HG03469 (cell line): ENCODE data around the gene PSMB5.

Experiments used
- ATAC-seq: cut with Tn5 transposase; IDR thresholded peaks from one replicate; pipeline ENCODE4 v1.9.1; 2021; ENCODE audit warnings: mild to moderate bottlenecking, moderate library complexity, moderate number of reproducible peaks; ENCODE audit not compliant: unreplicated experiment

Gene PSMB5

DNA sequence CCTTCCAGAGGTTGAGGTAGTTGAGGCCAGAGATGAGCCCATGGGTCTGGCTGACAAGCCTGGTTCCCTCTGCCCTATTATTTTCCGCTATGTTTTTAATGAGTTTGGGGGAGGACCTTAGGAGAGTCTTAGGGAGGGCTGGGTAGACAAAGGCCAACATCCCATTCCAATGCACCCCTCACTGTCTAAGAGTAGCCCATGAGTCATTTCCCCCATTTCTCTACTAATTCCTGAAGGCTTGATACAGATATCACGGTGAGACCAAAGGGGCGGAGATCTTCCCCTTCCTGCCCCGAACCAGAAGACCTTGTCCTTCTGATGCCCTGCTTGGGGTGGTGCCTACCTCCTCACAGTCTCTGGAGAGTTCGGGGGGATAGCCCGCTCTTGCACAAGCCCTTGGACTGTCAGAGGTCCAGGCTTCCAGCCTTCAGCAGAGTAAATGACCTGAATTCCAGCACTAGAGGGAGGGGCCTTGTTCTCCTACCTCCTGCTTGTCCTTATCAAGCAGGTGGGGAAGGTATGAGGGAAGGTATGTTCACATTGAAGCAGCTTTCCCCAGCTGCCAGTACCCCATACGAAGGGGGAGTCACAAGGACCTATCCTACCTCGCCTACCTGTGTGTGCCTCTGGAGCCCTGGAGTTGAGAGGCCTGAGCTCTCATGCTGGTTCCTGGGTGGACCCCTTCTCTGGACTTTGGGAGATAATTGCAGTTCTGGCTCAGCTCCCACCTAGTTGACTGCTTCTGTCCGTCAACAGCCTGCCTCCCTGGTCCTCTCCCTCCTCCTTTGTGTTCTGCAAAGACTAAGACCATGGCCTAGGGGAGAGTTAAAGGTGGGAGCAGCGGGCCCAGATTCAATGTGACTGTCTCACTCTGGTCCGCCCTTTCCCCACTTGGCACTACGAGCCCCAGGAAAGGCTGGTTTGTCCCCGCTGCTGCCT lies 11.0 kb upstream of the PSMB5 start:
- no peak for ATAC-seq

DNA sequence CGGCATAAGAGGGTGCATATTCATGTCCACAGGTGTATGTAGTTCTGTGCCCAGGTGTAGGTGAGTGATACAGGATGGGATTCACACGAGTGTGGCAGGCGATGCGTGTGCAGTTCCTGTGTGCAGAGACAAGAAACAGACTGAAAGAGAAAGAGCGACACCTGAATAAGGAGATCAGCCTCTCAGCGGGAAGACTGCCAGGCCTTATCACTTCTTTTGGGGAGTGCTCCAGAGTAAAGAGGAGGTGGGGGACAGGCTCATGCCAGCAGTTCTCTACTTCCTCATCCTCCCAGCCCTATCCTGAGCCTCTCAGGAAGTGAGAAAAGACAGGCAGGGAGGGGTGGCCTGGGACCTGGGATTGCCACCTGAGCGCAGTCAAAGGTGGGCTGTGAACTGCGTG lies 10.1 kb upstream of the PSMB5 start:
- no peak for ATAC-seq

DNA sequence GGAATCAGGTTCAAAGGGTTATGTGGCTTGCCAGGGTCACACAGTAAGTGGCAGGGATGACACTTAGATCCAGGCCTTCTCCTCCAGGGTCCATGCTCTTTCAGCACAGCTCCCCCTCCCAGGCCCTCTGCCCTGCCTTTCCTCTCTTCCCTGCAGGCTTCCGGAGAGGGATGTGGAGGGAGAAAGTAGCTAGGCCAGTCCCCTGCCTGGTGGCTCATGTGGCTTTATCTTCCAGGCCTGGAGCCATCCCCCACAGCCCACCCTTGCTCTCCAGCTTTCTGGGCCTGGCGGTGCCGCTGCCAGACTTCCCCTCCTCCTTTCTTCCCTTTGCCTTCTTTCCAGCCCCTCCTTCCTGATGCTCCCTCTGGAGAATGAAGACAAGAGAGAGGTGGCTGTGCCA lies 9.1 kb upstream of the PSMB5 start:
- no peak for ATAC-seq

- ATAC-seq, result no peak
Measured at GRCh38 chr14:23043145-23043544, 8.4 kb upstream of the PSMB5 start.

DNA sequence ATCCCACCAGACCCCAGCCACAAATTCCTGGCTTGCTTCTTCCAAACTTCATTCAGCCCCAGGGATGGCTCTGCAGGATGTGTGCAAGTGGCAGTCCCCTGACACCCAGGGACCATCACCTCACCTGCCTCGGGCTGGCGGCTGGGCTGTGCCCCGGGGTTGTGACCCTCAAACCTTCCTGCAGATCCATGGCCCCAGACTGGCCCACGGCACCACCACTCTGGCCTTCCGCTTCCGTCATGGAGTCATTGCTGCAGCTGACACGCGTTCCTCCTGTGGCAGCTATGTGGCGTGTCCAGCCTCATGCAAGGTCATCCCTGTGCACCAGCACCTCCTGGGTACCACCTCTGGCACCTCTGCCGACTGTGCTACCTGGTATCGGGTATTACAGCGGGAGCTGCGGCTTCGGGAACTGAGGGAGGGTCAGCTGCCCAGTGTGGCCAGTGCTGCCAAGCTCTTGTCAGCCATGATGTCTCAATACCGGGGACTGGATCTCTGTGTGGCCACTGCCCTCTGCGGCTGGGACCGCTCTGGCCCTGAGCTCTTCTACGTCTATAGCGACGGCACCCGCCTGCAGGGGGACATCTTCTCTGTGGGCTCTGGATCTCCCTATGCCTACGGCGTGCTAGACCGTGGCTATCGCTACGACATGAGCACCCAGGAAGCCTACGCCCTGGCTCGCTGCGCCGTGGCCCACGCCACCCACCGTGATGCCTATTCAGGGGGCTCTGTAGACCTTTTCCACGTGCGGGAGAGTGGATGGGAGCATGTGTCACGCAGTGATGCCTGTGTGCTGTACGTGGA lies 7.7 kb upstream of the PSMB5 start, which contains the start of gene PSMB11:
Gene PSMB11 (plus strand): TSS at position 51 of the 804 bp plus-strand sequence. CDS start 14 bp downstream, at position 65.
- ATAC-seq, result no peak

DNA sequence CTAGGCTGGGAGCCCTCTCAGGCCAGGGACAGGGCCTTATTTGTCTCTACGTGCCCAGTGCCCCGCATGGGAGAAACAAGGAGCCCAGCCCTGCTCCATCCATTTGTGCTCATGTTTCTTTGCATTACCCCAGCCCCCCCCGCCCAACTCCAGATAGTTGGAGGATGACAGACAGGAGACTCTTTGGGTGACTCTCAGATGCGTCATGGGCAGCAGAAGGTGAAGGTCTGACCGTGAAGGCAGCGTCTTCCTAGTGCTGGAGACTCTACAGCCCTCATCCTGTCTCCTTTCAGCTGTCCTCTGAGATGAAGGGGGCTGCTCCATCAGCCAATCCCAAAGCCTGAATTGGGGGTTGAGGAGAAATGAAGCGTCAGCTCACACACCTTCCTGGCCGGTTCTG lies 7.0 kb upstream of the PSMB5 start:
- no peak for ATAC-seq

DNA sequence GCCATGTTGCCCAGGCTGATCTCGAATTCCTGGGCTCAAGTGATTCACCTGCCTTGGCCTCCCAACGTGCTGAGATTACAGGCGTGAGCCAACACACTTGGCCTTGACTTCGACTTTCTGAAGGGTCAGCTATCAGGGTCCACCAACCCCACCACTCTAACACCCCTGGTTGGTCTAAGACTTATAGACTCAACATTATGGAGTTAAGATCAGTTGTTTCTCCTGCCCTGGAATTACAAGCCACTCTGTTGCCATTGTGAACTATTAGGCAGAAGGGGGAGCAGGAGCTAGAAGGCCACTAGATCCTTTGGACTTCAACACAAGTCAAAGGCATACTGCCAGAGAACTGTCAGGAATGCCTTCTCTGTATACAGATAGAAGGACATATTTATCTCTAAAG lies 5.4 kb upstream of the PSMB5 start:
- no peak for ATAC-seq

GRCh38 chr14:23035303-23036144 lies 824 bp upstream of the PSMB5 start:
- ATAC-seq, result no peak

- no peak for ATAC-seq
Measured at GRCh38 chr14:23033801-23034497, 751 bp downstream of the PSMB5 start.

DNA sequence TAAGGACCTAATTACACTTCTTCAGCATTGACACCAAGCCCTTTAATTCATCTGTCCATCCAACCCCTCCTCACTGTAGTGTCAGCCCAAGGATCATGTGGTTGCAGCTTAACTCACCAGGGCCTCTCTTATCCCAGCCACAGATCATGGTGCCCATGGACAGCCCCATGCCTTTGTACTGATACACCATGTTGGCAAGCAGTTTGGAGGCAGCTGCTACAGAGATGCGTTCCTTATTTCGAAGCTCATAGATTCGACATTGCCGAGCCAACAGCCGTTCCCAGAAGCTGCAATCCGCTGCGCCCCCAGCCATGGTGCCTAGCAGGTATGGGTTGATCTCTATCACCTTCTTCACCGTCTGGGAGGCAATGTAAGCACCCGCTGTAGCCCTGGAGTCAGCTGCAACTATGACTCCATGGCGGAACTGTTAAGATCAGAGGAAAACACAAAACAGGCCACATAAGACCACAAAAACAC lies 1.4 kb downstream of the PSMB5 start:
- no peak for ATAC-seq

- ATAC-seq, result no peak
Measured at GRCh38 chr14:23030936-23031335, 3.8 kb downstream of the PSMB5 start.

GRCh38 chr14:23028799-23029198 lies 5.9 kb downstream of the PSMB5 start:
- ATAC-seq, result no peak

DNA sequence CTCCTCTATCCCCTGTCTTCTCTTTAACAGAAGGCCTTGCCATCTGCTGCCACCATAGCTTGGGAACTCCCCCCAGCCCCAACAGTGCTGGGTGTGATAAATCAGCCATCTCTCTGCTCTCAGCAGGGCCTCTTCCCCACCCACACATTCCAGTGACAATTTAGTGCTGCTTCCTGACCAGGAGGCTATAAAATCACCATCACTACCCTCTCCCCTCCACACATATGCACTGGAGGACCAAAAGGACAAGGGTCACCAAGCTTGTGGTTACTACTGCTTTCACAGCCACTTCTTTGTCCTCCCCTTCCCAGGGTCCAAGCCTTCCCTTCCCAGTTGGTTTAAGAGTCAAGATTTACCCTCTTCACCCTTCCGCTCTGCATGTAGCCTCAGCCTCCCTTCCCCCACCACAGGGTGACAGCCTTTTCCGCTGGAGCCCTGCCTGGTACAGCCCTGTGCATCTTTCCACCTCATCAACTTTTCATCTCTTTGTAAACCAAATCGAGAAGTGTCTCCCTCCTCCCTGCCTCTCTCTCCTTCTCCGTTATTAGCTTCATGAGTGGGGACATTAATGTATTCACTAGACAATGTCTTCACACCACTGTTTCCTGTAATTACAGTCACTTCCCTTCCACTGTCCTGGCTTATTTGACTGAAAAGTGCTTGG lies 9.4 kb downstream of the PSMB5 start:
- no peak for ATAC-seq

GRCh38 chr14:23024612-23025075 lies 10.1 kb downstream of the PSMB5 start:
- ATAC-seq, result no peak

- no peak for ATAC-seq
Measured at GRCh38 chr14:23023795-23024152, 10.9 kb downstream of the PSMB5 start.

- ATAC-seq, result no peak
Measured at GRCh38 chr14:23023022-23023794, 11.5 kb downstream of the PSMB5 start.

DNA sequence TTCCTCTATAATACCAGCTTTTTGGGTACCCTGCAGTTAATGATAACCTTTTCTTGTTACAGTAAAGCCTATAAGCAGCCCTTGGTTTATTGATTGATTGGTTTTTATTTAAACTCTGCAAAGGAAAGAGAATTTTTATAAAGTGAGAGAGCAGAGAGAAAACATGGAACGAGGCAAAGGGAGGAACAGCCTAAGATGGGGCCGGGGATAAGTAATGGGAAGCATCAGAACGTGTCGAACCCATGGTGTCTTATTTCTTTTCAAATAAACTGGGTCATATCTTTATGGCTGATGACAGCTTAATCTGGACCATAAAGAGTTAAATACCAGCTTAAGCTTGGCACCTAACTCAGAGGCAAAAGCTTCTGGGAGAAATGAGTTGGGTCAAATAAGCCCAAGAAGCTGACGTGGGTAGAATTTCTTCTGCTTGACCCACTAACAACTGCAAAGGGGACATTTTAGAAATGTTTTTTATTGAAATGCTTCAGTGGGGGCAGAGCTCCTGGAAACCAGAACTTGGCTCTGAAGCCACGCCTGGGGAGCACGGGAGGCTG lies 12.7 kb downstream of the PSMB5 start:
- ATAC-seq, result no peak

DNA sequence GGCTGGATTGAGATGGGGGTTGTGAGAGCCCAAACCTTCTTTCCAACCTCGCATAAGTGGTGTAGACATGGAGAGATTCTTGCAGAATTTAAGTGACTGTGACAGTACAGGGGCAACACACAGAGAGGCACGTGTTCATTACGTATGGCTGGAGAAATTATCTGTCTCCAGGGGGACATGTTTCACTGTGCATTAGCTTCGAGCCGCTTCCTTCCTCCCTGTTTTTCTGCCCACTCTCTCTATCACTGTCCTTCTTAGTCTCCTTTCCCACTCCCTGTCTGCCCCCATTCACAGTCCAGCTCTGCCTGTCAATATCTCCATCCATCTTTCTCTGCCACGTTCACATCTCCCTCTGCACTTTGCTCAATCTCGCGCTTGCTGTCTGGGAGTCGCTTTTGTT lies 13.3 kb downstream of the PSMB5 start:
- ATAC-seq, result no peak
